Measurements from ENCODE around the gene FAM181A. TPM values are rescaled to one million over a fixed set of nuclear protein-coding genes. Genes with fewer than 3 reads are reported as not detected.

Gene FAM181A
- total RNA-seq, 1 donor from 2014 or later, result not detected

DNA sequence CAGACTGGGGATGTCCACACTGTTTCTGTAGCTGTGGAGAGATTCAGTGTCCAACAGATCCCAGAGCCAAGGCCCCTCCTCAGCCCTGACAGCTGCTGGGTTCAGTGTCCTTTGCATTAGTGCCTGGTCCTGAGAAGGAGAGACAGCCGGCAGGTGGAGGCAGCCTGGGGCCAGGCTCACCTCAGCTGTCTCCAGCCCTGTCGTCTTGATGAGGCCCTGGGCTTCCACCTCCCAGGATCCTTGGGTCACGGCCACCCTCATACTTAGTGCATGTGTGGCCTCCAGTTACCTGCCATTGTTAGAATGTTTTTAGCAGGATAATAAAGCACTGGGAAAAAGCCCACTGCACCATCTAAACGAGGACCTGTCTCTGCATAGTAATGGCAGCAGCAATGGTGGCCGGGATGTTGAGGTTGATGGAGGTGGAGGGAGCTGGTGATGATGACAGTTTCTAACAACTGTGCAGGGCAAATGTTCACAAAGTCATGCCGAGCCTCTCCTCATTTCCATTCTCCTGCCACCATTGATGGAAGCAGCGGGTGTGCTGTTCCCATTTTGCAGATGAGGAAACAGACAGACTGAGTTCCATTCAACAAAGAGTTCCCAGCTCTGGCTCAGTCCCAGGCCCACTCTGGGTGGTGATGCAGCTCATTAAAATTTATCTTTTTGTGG is 31.6 kb downstream of the FAM181A start:
- Histone ChIP-seq H3K27ac (no peak overlapping the region), H3K4me2 (no peak overlapping the region), H3K27me3 (no peaks in the 10 kb centered on the region), H3K9me3 (ENCODE audit: low read depth) (no peaks in the 10 kb centered on the region), H4K20me1 (ENCODE audit: low read depth) (no peaks in the 10 kb centered on the region), H3F3A (ENCODE audit: low read depth) (no peaks in the 10 kb centered on the region), H3K36me3 (no peaks in the 10 kb centered on the region), H3K4me3 (no peak overlapping the region), H3K4me1 (peaks cover 3% of the 10 kb centered on the region), H2AFZ (replicated peaks) (no peak overlapping the region), H3K9ac (no peak overlapping the region), H3K79me2 (ENCODE audit: low read depth) (no peaks in the 10 kb centered on the region)
- Mint-ChIP-seq H3K4me3 (peak overlapping the region; percentile 39), H3K4me1 (peaks cover 47% of the 10 kb centered on the region), H3K9me3 (no peaks in the 10 kb centered on the region), H3K36me3 (no peaks in the 10 kb centered on the region), H3K27me3 (ENCODE audit: insufficient read depth, low read depth) (peaks cover 7% of the 10 kb centered on the region), H3K27ac (peak overlapping the region; percentile 54)
- no peak for DNase-seq (ENCODE audit: low spot score)
- TF ChIP-seq CTCF (IDR thresholded peaks at IDR 0.05), result no peak
- TF ChIP-seq EZH2phosphoT487 (IDR thresholded peaks at IDR 0.05), result no peak
- no peak for TF ChIP-seq EZH2 (IDR thresholded peaks at IDR 0.05)

DNA sequence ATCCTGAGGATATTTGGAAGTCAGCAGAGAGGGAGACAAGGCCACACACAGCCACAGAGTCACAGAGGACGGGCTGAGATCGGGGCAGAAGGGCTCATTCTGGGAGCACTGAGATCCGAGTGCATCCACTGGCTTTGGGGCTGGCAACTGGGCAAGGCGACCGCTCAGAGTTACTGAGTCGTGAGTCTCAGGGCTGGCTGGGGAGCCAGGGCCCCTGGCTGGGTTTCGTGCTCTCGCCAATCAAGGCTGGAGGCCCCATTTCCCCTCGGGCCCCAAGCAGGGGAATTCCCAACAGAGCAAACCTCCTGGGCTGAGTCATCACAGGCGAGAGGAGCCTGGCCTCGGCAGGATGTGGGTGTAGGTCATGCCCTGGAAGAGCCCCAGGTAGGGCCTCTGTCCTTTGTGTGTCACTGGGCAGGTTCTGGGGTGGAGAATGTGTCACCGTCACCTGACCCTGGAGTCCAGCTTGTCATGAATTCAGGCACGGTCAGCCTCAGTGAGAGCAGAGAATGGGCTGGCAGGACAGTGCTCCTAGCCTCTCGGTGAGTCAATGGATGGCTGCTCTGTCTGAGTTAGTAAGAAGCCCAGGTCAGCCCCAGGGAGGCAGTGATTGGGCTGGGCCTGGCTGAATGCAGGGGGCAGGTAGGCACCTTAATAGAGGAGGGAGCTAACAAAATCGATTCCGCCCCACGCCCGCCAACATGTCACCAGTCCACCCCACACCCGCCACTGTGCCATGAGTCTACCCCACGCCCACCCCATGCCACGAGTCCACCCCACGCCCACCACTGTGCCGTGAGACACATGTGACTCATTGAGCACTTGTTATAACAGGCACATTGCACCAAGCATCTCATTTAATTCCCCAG is 32.3 kb downstream of the FAM181A start:
- Histone ChIP-seq H3K27ac (no peak overlapping the region), H2AFZ (replicated peaks) (peak overlapping the region; percentile 45), H3K4me1 (peaks cover 3% of the 10 kb centered on the region), H3K79me2 (ENCODE audit: low read depth) (no peaks in the 10 kb centered on the region), H3K9ac (no peak overlapping the region), H3K36me3 (no peaks in the 10 kb centered on the region), H4K20me1 (ENCODE audit: low read depth) (no peaks in the 10 kb centered on the region), H3K27me3 (no peaks in the 10 kb centered on the region), H3K4me3 (no peak overlapping the region), H3K9me3 (ENCODE audit: low read depth) (no peaks in the 10 kb centered on the region), H3F3A (ENCODE audit: low read depth) (no peaks in the 10 kb centered on the region), H3K4me2 (no peak overlapping the region)
- no peaks in the 10 kb centered on the region for H3K9me3 Mint-ChIP-seq
- H3K4me3 Mint-ChIP-seq, result peak overlapping the region; percentile 39
- H3K4me1 Mint-ChIP-seq, result peaks cover 42% of the 10 kb centered on the region
- no peaks in the 10 kb centered on the region for H3K36me3 Mint-ChIP-seq
- H3K27me3 Mint-ChIP-seq (ENCODE audit: insufficient read depth, low read depth), result peaks cover 7% of the 10 kb centered on the region
- no peak for DNase-seq (ENCODE audit: low spot score)
- TF ChIP-seq EZH2 (IDR thresholded peaks at IDR 0.05), result no peak
- TF ChIP-seq CTCF (IDR thresholded peaks at IDR 0.05), result no peak
- no peak for TF ChIP-seq EZH2phosphoT487 (IDR thresholded peaks at IDR 0.05)
- peak overlapping the region; percentile 54 for H3K27ac Mint-ChIP-seq

DNA sequence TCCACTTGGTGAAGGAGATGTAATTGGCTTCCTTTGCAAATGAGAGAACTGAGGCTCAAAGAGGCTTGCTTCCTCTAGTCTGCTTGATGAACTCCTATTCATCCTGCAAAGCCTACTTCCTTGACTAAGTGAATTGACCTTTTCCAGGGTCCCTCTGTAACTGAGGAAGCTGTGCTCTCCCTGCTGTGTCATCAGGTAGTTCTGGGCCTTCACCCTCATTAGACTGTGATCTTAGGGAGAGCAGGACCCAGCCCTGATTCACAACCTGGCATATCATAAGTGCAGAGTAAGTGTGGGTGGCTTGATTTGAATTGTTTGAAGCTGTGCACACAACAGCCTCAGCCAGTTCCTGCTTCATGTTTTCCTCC is 32.9 kb downstream of the FAM181A start:
- no peaks in the 10 kb centered on the region for H3K9me3 Mint-ChIP-seq
- no peaks in the 10 kb centered on the region for H3K36me3 Mint-ChIP-seq
- no peak for DNase-seq (ENCODE audit: low spot score)
- H2AFZ ChIP-seq (replicated peaks), result no peak overlapping the region
- H3K27ac ChIP-seq, result no peak overlapping the region
- no peaks in the 10 kb centered on the region for H4K20me1 ChIP-seq (ENCODE audit: low read depth)
- TF ChIP-seq EZH2phosphoT487 (IDR thresholded peaks at IDR 0.05), result no peak
- no peak for TF ChIP-seq EZH2 (IDR thresholded peaks at IDR 0.05)
- no peak for TF ChIP-seq CTCF (IDR thresholded peaks at IDR 0.05)
- peaks cover 3% of the 10 kb centered on the region for H3K4me1 ChIP-seq
- no peaks in the 10 kb centered on the region for H3K9me3 ChIP-seq (ENCODE audit: low read depth)
- peak overlapping the region; percentile 62 for H3K4me3 Mint-ChIP-seq
- H3K27me3 ChIP-seq, result no peaks in the 10 kb centered on the region
- peaks cover 35% of the 10 kb centered on the region for H3K4me1 Mint-ChIP-seq
- peaks cover 7% of the 10 kb centered on the region for H3K27me3 Mint-ChIP-seq (ENCODE audit: insufficient read depth, low read depth)
- no peaks in the 10 kb centered on the region for H3F3A ChIP-seq (ENCODE audit: low read depth)
- no peak overlapping the region for H3K4me2 ChIP-seq
- H3K79me2 ChIP-seq (ENCODE audit: low read depth), result no peaks in the 10 kb centered on the region
- no peak overlapping the region for H3K27ac Mint-ChIP-seq
- no peak overlapping the region for H3K9ac ChIP-seq
- H3K4me3 ChIP-seq, result no peak overlapping the region
- no peaks in the 10 kb centered on the region for H3K36me3 ChIP-seq
